Measurements from ENCODE around the gene PEX3.

PEX3 gene, protein sequence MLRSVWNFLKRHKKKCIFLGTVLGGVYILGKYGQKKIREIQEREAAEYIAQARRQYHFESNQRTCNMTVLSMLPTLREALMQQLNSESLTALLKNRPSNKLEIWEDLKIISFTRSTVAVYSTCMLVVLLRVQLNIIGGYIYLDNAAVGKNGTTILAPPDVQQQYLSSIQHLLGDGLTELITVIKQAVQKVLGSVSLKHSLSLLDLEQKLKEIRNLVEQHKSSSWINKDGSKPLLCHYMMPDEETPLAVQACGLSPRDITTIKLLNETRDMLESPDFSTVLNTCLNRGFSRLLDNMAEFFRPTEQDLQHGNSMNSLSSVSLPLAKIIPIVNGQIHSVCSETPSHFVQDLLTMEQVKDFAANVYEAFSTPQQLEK

DNA sequence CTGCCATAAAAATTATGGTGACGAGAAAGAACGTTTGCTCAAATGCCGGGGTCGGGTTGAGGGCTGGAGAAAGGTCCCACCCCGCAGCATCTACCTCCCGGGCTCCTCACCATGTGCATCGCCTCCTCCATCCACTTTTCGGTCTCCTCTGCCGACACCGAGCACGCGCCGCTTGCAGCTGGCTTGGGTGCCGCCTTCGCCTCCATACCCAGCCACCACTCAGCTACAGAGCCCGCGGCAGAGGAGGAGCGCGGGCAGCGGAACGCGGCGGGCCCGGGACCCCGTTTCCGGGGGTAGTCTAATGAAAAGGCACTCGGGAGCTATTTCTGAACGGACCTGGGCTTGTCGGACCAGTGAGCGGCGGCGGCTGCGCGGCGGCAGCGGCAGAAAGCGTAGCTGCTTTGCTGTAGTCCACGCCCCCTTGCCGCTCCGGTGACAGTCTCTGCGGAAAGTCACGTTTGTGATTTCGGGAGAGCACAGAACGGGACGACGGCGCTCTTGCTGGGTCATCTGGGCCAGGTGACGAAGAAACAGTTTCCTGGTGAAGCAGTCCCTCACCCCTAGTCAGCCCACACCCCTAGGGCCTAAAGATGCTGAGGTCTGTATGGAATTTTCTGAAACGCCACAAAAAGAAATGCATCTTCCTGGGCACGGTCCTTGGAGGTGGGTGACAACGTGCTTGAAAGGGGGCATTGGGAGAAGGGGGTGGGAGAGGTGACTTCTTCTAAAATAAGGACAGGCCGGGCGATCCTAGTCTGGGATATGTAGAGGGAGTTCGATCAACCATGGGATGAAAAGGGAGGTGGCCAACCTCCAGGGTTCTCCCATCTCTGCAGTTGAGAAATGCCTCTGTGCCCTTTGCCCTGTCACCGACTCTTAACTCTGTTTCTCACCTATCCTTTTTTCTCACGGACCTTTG lies at the start of gene PEX3, which contains the start of gene ADAT2:
Gene PEX3, plus strand, starts transcription at position 353 of the 919 bp plus-strand sequence. Its CDS starts 238 bp downstream, at position 591.
Gene ADAT2, minus strand, starts transcription at position 243 of the 919 bp plus-strand sequence. Its CDS starts 37 bp downstream, at position 206.
- DNase-seq (ENCODE audit: low read depth in 1 of 2, low spot score in 1 of 2) = peak; percentile 82 to 91

DNA sequence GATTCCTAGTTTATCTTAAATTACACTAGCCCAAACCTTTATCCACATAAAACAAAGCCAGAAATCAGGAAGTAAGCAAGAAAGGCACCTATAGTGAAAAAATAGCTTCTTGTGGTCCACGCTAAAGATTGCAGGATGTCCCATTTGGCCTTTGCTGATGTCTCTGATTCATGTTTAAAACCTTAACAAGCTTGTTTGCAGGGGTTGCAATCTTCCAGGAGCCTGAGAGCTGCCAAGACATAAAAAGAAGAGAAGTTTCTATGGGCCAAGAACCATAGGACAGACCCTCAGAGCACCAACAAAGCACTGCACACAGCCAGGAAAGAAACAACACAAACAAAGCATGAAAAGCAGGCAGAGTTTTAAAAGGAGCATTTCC lies 49.5 kb upstream of the PEX3 start:
- DNase-seq (ENCODE audit: low read depth in 1 of 2, low spot score in 1 of 2) = no peak

DNA sequence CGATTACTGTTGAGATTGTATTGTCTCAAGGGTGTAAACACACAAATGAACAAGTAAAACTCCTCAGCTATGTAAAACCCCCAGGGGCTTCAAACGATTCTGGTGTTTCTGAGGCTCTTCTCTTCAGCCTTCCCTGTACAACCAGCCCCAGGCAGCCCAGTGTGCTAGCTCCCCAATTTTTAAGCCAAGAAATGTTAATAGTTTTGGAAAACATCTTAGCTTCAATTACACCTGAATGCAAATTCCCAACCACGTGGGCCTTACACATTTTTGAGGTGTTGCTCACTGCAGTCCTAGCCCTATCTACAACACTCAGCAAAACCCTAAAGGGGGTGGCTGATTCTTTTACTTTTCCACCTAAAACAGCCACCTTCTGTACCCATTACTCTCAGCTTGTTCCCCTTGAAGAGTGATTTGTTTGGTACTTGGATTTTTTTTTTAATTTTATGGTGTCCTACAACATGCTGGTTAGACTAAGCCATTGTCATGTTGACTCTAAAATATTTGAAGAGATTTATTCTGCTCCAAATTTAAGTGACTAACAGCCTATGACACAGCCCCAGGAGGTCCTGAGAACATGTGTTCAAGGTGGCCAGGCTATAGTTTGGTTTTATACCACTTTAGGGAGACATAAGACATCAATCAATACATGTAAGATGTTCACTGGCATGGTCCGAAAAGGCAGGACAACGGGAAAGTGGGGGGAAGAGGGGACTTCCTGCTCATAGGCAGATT lies 48.8 kb upstream of the PEX3 start:
- DNase-seq (ENCODE audit: low read depth in 1 of 2, low spot score in 1 of 2) = no peak

DNA sequence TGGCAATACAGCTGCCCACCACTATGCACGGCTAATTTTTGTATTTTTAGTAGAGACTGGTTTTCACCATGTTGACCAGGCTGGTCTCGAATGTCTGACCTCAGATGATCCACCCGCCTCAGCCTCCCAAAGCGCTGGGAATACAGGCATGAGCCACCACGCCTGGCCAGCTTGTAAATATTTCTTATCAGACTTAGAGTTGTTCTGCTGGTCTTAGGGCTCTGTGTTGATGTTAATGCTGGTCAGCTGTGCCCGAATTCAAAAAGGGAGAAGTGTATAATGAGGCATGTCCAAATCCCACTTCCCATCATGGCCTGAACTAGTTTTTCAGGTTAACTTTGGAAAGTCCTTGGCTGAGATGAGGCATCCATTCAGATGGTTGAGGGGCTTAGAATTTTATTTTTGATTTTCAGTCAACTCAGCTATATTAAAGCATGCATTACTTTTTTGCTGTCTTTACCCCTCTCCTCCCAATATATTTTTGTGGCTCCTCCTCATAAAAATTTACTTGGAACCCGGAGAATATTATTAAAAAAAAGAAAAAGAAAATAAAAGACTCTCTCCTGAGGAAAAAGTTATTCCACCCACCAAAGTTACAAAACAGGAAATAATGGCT lies 47.8 kb upstream of the PEX3 start:
- DNase-seq (ENCODE audit: low read depth in 1 of 2, low spot score in 1 of 2) = no peak

DNA sequence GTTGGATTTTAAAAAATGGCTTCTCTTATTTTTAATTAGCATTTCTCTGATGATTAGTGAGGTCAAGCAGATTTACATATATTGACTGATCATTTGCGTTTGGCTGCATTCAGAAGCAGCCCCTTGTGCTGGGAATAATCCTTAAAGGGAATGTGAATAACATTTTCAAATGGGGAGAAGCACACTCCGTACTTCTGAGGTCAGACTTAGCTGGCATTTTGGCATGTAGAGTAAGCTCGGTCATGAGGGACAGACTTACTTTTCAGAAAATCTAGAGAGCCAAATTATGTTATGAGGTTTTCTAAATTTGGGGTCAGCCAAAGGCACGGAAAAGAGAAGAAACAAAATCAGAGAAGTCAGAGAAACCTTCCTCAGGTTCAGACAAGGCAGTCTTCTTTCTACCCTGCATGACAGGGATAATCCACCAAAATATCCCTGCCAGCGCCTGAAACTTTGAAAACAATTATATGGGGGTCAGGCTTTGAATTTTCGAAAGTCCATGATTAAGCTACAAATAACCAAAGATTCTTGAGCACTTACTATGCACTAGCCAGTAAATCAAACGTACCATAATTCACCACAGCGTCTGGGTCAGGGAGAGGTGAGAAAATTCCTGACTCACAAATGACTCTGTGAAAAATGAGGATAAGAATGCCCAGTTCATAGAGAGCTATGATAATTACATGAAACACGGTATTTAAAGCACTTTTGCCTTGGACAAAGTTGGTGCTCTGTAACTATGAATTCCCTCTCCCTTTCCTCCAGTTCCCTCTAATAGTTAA lies 45.0 kb upstream of the PEX3 start:
- DNase-seq (ENCODE audit: low read depth in 1 of 2, low spot score in 1 of 2) = no peak

- no peak for DNase-seq (ENCODE audit: low read depth in 1 of 2, low spot score in 1 of 2)
Observed at GRCh38 chr6:143406673-143407072, 43.9 kb upstream of the PEX3 start.

DNA sequence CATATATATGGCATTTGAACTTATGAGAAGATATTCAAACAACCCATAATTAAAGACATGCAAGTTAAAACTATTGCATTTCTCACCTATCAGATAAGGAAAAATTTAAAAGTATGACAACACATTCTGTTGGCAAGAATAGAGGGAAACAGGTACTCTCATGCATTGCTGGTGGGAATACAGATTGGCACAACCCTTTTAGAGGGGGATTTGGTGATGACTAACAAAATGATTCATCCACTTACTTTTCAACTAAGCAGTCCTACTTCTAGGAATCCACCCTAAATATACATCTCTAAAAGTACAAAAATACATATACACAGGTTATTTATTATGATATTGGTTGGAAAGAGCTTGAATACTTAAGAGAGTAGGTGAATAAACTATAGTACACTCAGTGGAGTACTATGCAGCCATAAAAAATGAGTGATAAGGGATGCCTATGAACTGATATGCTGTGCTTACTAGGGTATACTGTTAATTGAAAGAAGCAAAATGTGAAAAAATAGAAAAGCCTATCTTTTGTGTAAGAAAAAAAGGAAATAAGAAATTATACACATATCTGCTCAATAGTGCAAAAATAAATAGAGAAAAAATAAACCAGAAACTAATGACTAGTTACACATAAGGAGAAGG lies 42.3 kb upstream of the PEX3 start:
- DNase-seq (ENCODE audit: low read depth in 1 of 2, low spot score in 1 of 2) = no peak

DNA sequence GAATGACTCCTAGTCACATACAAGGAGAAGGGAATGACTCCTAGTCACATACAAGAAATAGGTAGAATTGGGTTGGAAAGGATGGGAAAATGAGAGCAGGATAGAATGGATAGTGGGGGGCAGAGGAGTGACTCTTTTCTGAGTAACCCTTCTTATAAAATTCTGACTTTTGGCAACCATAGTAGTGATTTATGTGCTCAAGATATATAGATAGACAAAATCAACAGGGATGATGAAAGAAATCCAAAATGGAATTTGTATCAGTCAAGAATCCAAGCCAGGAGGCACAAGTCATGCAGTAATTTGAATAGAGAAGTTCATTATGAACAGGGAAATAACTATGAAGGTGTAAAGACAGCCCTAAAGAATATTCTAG lies 41.8 kb upstream of the PEX3 start:
- DNase-seq (ENCODE audit: low read depth in 1 of 2, low spot score in 1 of 2) = no peak

- DNase-seq (ENCODE audit: low read depth in 1 of 2, low spot score in 1 of 2) = no peak
Observed at GRCh38 chr6:143410859-143411270, 39.7 kb upstream of the PEX3 start.

GRCh38 chr6:143414769-143415168 lies 35.8 kb upstream of the PEX3 start:
- no peak for DNase-seq (ENCODE audit: low read depth in 1 of 2, low spot score in 1 of 2)

DNA sequence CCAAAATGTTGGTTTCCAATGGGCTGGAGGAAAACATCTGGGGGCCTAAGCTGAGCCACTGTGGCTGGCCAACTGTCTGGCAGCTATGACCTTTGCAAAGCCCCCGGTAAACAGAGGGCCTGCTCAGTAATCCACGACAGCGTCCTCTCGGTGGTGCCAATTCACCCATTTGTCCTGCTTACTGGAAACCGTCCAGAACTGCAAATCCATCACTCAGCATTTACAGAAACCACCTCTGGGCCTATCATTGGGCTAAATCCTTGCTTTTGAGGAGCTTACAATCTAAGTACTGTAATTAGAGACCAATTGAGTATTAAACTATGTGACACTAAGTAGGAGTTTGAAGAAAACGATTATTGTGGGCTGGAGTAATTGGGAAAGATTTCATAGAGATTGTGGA lies 31.1 kb upstream of the PEX3 start:
- no peak for DNase-seq (ENCODE audit: low read depth in 1 of 2, low spot score in 1 of 2)

GRCh38 chr6:143426026-143426425 lies 24.6 kb upstream of the PEX3 start:
- no peak for DNase-seq (ENCODE audit: low read depth in 1 of 2, low spot score in 1 of 2)

DNA sequence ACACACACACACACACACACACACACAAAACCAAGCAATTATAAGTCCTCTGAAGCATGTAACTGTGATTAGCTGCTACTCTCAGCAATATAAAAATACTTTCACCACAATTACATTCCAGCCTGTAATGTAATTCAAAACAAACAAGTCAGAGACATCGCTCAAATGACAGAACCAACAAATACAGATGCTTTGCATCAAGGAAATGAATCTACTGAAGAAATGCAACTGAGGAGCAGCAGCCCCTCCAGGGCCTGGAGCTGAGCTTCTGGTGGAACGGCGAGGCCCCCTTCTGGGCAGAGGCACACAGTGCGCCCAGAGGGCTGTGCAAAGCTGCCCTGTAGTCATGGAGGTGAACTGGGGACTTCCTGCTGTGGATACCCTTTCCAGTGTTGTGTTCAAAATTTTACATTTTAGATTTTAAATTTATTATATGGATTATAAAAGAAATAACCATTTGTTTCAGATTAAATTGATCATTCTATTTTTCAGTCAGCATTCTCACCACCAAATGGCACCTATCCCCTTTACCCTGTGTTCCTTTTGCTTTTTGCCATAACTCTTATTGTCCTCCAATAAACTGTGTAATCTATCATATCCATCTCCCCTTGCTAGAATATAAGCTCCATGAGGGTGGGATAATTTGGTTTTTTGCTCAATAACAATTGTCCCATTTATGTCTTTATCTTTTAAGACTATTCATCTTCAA lies 23.3 kb upstream of the PEX3 start:
- DNase-seq (ENCODE audit: low read depth in 1 of 2, low spot score in 1 of 2) = peak; percentile 44 to 57

GRCh38 chr6:143429970-143430369 lies 20.6 kb upstream of the PEX3 start:
- no peak for DNase-seq (ENCODE audit: low read depth in 1 of 2, low spot score in 1 of 2)

DNA sequence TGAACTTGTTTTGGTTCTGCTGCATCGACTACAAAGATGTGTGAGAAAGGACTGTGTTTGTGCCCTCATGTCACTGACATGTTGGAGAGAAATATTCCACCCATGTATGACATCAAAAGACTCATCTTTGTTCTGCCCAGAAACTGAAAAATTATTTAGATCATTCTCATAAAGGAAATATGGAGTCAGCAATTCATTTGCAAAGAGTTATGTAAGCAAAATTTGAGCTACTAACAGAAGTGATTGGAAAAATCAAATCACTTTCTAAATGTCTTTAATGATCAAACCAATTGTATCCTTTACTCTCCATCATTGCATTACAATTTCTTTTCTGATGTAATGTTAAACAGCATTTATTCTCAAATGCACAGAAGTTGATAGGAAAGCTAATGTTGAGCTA lies 19.4 kb upstream of the PEX3 start:
- no peak for DNase-seq (ENCODE audit: low read depth in 1 of 2, low spot score in 1 of 2)

GRCh38 chr6:143432588-143432987 lies 18.0 kb upstream of the PEX3 start:
- DNase-seq (ENCODE audit: low read depth in 1 of 2, low spot score in 1 of 2) = no peak

DNA sequence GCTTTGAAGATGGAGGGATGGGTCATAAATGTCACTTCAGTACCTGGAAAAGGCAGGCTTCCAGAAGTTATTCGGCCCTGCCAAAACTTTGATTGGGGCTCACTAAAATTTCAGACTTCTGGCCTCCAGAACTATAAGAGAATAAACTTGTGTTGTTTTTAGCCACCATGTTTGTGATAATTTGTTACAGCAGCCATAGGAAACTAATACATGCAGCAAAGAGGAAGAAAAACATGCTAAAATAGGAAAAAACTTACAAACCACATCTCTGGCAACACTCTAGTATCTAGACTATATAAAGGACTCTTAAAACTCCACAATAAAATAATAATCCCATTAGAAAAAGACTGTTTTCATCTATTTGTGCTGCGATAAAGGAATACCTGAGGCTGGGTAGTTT lies 9.6 kb upstream of the PEX3 start:
- no peak for DNase-seq (ENCODE audit: low read depth in 1 of 2, low spot score in 1 of 2)

DNA sequence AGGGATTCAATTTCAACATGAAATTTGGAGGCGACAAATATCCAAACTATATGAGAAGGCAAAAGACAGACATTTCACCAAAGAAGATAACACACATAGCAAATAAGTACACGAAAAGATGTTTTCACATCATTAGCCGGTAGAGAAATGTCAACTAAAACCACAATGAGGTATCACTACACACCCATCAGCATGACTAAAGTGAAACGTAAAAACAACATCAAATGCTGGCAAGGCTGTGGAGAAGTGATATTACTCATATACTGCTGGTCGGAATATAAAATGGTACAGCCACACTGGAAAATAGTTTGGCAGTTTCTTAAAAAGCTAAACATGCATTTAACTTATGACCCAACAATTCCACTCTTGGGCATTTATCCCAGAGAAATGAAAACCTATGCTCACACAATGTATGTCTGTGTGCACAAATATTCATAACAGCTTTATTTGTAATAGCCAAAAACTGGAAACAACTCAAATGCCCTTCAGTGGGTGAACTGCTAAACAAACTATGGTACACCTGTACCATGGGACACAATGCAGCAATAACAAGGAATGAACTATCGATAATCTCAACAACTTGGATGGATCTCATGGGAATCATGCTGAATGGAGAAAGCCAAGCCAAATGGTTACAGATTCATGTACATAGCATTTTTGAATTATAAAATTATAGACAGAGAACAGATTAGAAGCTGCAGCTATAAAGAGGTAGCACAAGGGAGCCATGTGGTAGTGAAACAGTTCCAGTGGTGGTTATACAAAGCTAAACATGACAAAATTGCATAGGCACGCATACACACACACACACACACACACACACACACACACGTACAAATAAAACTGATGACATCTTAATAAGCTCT lies 8.7 kb upstream of the PEX3 start:
- DNase-seq (ENCODE audit: low read depth in 1 of 2, low spot score in 1 of 2) = peak in 1 of 2 donors; percentile 24

Data from activated CD4-positive, alpha-beta T cell treated with anti-CD3 and anti-CD28 coated beads, Interleukin-2, amount 50 U/mL, for 24 hours (primary cell).